ENCODE data around the gene NSD2.
"Not testable (repeated sequence)": the region's sequence is repeated elsewhere in the genome, so short reads cannot be mapped to it uniquely, and the experiment has no call there.

Gene NSD2

DNA sequence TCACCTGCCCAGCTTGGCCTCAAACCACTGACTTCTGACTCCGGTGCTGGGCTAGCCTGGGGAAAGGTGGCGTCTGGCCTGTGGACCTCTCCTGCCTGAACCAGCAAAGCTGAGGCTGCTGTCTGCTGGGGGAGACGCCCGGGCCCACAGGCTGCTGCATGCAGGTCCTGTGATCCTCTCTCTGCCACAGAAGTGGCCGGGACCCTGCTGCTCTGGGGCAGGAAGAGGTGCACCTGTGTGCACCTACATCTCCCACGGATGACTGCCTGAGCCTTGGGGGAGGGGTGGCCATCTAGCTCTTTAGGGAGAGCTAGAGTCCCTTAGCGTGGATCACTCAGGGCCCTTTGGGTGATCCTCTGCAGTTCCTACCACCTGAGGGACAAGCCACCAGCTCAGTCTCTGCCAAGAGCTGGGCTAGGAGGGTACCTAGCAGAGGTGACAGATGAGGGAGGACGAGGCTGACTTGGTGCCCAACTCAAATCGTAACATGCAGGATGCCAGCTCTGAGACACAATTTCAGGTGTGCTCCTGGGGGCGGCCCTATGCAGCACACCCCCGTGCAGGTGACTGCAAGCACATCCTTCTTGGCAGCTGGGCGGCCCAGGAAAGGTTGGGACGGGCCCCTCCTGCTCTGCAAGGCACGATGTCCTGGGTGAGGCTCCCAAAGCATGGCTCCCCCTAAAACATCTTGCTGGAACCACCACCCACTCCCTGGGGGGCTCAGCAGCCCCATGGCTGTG lies 37.7 kb upstream of the NSD2 start:
- Histone ChIP-seq H3K4me3 (no peak overlapping the region), H3K27ac (no peak overlapping the region)
- TF ChIP-seq, protein P1, sequence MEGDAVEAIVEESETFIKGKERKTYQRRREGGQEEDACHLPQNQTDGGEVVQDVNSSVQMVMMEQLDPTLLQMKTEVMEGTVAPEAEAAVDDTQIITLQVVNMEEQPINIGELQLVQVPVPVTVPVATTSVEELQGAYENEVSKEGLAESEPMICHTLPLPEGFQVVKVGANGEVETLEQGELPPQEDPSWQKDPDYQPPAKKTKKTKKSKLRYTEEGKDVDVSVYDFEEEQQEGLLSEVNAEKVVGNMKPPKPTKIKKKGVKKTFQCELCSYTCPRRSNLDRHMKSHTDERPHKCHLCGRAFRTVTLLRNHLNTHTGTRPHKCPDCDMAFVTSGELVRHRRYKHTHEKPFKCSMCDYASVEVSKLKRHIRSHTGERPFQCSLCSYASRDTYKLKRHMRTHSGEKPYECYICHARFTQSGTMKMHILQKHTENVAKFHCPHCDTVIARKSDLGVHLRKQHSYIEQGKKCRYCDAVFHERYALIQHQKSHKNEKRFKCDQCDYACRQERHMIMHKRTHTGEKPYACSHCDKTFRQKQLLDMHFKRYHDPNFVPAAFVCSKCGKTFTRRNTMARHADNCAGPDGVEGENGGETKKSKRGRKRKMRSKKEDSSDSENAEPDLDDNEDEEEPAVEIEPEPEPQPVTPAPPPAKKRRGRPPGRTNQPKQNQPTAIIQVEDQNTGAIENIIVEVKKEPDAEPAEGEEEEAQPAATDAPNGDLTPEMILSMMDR (IDR thresholded peaks at IDR 0.05): no peak
- no peak for DNase-seq (ENCODE audit: low spot score)

- TF ChIP-seq, protein P1 (IDR thresholded peaks at IDR 0.05): no peak
- DNase-seq (ENCODE audit: low spot score): no peak
- Histone ChIP-seq H3K27ac (no peak overlapping the region), H3K4me3 (no peak overlapping the region)
Measured at GRCh38 chr4:1834047-1834775, 37.0 kb upstream of the NSD2 start.

DNA sequence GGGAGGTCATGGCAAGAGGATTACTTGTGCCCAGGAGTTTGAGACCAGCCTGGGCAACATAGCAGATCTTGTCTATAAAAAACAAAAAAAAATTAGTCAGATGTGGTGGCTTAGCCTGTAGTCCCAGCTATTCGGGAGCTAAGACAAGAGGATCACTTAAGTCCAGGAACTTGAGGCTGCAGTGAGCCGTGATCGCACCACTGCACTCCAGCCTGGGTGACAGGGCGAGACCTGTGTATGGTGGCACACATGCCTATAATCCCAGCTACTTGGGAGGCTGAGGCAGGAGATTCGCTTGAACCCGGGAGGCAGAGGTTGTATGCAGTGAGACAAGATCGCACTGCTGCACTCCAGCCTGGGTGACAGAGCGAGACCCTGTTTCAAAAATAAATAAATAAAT lies 35.4 kb upstream of the NSD2 start:
- not testable (repeated sequence) for DNase-seq (ENCODE audit: low spot score); H3K27ac ChIP-seq; H3K4me3 ChIP-seq

DNA sequence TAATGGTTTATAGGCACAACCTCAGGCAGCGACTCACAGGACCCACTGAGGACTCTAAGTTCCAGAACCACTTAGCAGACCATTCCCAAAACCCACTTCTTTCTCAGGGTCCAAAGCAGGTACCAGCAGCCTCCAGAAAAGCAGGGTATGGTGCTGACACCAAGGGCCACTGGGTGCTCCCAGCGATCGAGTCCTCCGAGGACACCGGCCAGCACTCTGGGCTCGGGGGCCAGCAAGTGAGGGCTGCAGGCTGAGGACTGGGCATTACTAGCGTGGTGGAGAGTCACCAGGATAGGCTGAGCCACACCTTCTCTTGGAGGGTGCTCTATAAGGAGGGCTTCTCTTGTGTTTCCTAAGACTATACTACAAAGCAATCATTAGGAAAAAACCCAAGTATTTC lies 34.5 kb upstream of the NSD2 start:
- DNase-seq (ENCODE audit: low spot score): no peak
- Histone ChIP-seq H3K4me3 (no peak overlapping the region), H3K27ac (no peak overlapping the region)
- TF ChIP-seq, protein P1 (IDR thresholded peaks at IDR 0.05): no peak

- no peak for DNase-seq (ENCODE audit: low spot score)
- no peak overlapping the region for H3K4me3 ChIP-seq
- H3K27ac ChIP-seq: no peak overlapping the region
- TF ChIP-seq, protein P1 (IDR thresholded peaks at IDR 0.05): no peak
Measured at GRCh38 chr4:1837069-1837468, 34.1 kb upstream of the NSD2 start.

DNA sequence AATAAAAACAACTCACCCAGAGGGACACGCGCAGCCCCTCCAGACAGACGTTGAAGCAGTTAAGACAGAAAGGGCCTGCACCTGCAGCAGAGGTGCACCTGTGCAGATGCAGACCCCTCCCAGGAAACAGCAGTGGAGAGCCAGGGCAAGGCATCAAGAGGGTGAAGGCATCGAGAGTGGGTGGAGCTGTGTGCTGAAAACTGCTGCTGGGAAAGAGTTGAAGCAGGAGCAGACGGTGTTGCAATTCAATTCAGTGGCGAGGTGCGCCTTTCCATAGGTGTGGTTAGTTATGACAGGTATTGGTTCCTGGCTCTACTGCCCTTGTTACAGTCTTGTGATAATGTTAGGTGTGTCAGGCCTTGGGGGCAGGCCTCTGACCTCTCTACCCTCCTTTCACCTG lies 31.9 kb upstream of the NSD2 start:
- TF ChIP-seq, protein P1 (IDR thresholded peaks at IDR 0.05): no peak
- Histone ChIP-seq H3K27ac (no peak overlapping the region), H3K4me3 (no peak overlapping the region)
- DNase-seq (ENCODE audit: low spot score): no peak

DNA sequence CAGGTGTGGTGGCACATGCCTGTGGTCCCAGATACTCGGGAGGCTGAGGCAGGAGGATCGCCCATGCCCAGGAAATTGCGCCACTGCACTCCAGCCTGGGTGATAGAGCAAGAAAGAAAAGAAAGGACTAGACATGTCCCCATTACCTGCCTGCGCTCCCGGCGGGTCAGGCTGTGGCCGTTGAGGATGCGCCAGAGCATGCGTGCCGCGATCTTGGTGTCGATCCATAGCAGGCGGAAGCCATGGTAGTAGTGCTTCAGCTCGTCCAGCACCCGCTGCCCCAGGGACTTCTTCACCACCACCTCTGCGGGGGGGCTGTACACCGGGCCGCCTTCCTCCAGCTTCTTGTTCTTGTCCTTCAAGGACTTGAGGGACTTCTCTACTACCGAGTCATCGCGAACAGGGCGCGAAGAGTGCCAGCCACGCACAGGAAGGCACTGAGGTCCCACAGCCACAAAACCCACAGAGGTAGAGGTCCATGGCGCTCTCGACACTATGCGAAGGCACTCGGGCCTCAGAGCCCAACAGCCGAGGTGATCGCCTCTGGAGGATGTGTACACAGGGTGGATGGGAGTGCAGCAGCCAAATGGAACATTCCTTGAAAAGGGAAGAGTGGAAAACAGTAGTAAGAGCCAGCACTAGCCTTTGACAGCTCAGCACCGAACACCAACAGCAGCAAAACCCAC lies 29.8 kb upstream of the NSD2 start:
- TF ChIP-seq, protein P1 (IDR thresholded peaks at IDR 0.05): no peak
- Histone ChIP-seq H3K4me3 (no peak overlapping the region), H3K27ac (no peak overlapping the region)
- DNase-seq (ENCODE audit: low spot score): no peak

Data from coronary artery (tissue), 2 donors.